Activated CD8-positive, alpha-beta memory T cell treated with anti-CD3 and anti-CD28 coated beads, Interleukin-2, amount 50 U/mL, for 1 hour (primary cell): ENCODE data around the gene SPACDR.

Experiments
- DNase-seq: peaks from one replicate; pipeline ENCODE4 v3.0.0-alpha.2; 2020; ENCODE audit errors: extremely low read depth

SPACDR gene

GRCh38 chr7:100485471-100485876 is 21.4 kb upstream of the SPACDR start:
- no peak for DNase-seq

- no peak for DNase-seq
Measured at GRCh38 chr7:100484673-100485045, 20.6 kb upstream of the SPACDR start.

- DNase-seq = no peak
Measured at GRCh38 chr7:100483722-100484672, 19.9 kb upstream of the SPACDR start, which contains the start of gene NYAP1. NYAP1 (plus strand) TSS chr7:100483927; CDS start chr7:100485312, 1,385 bp downstream.

- peak; percentile 34 for DNase-seq
Measured at GRCh38 chr7:100483090-100483721, 19.1 kb upstream of the SPACDR start.

- DNase-seq = no peak
Measured at GRCh38 chr7:100482728-100483089, 18.6 kb upstream of the SPACDR start.

GRCh38 chr7:100481466-100481865 is 17.4 kb upstream of the SPACDR start:
- DNase-seq = no peak

- peak; percentile 71 for DNase-seq
Measured at GRCh38 chr7:100478958-100479660, 15.0 kb upstream of the SPACDR start, which contains the start of gene TSC22D4. TSC22D4 (minus strand) TSS chr7:100479214; CDS start chr7:100478038, 1,176 bp downstream.

GRCh38 chr7:100477871-100478267 is 13.8 kb upstream of the SPACDR start:
- DNase-seq = no peak

- DNase-seq = no peak
Measured at GRCh38 chr7:100476903-100477870, 13.1 kb upstream of the SPACDR start.

- no peak for DNase-seq
Measured at GRCh38 chr7:100476101-100476780, 12.2 kb upstream of the SPACDR start.

GRCh38 chr7:100475549-100475948 is 11.5 kb upstream of the SPACDR start:
- DNase-seq = no peak

GRCh38 chr7:100472854-100473499 is 8.9 kb upstream of the SPACDR start:
- DNase-seq = no peak

GRCh38 chr7:100472121-100472851 is 8.2 kb upstream of the SPACDR start:
- no peak for DNase-seq

GRCh38 chr7:100471021-100471420 is 7.0 kb upstream of the SPACDR start:
- DNase-seq = no peak

GRCh38 chr7:100469227-100470044 is 5.4 kb upstream of the SPACDR start:
- DNase-seq = peak; percentile 30

GRCh38 chr7:100467638-100468373 is 3.7 kb upstream of the SPACDR start:
- no peak for DNase-seq
